Measurements from ENCODE around the gene IMMP2L.
"Not testable (repeated sequence)": the region's sequence is repeated elsewhere in the genome, so short reads cannot be mapped to it uniquely, and the experiment has no call there.

The IMMP2L gene

GRCh38 chr7:111474723-111475418 is 87.4 kb downstream of the IMMP2L start:
- H3K4me1 Mint-ChIP-seq (ENCODE audit: low read depth) = no peaks in the 10 kb centered on the region
- no peak overlapping the region for H3K27ac Mint-ChIP-seq
- no peak for DNase-seq
- peaks cover 6% of the 10 kb centered on the region for H3K9me3 Mint-ChIP-seq
- no peaks in the 10 kb centered on the region for H3K27me3 Mint-ChIP-seq
- peaks cover 29% of the 10 kb centered on the region for H3K36me3 Mint-ChIP-seq (ENCODE audit: low read depth)
- H3K4me3 Mint-ChIP-seq = no peak overlapping the region

- Mint-ChIP-seq H3K27ac (no peak overlapping the region), H3K4me1 (ENCODE audit: low read depth) (no peaks in the 10 kb centered on the region), H3K36me3 (ENCODE audit: low read depth) (peaks cover 37% of the 10 kb centered on the region), H3K9me3 (peaks cover 6% of the 10 kb centered on the region), H3K4me3 (no peak overlapping the region), H3K27me3 (no peaks in the 10 kb centered on the region)
- no peak for DNase-seq
Observed at GRCh38 chr7:111473449-111474198, 88.7 kb downstream of the IMMP2L start.

- H3K27me3 Mint-ChIP-seq = no peaks in the 10 kb centered on the region
- peaks cover 35% of the 10 kb centered on the region for H3K36me3 Mint-ChIP-seq (ENCODE audit: low read depth)
- no peak overlapping the region for H3K27ac Mint-ChIP-seq
- no peaks in the 10 kb centered on the region for H3K4me1 Mint-ChIP-seq (ENCODE audit: low read depth)
- DNase-seq = no peak
- H3K4me3 Mint-ChIP-seq = no peak overlapping the region
- H3K9me3 Mint-ChIP-seq = peaks cover 8% of the 10 kb centered on the region
Observed at GRCh38 chr7:111470998-111471397, 91.3 kb downstream of the IMMP2L start.

- H3K4me1 Mint-ChIP-seq (ENCODE audit: low read depth); H3K4me3 Mint-ChIP-seq; H3K27ac Mint-ChIP-seq; H3K27me3 Mint-ChIP-seq; H3K9me3 Mint-ChIP-seq; DNase-seq: not testable (repeated sequence)
- H3K36me3 Mint-ChIP-seq (ENCODE audit: low read depth) = peaks cover 34% of the 10 kb centered on the region
Observed at GRCh38 chr7:111469894-111470293, 92.4 kb downstream of the IMMP2L start.

- H3K4me3 Mint-ChIP-seq; DNase-seq; H3K27ac Mint-ChIP-seq; H3K4me1 Mint-ChIP-seq (ENCODE audit: low read depth); H3K27me3 Mint-ChIP-seq; H3K9me3 Mint-ChIP-seq: not testable (repeated sequence)
- H3K36me3 Mint-ChIP-seq (ENCODE audit: low read depth) = peaks cover 24% of the 10 kb centered on the region
Observed at GRCh38 chr7:111465774-111466173, 96.5 kb downstream of the IMMP2L start.

GRCh38 chr7:111460695-111461094 is 101.6 kb downstream of the IMMP2L start:
- H3K4me1 Mint-ChIP-seq (ENCODE audit: low read depth) = no peaks in the 10 kb centered on the region
- DNase-seq = no peak
- H3K27ac Mint-ChIP-seq = no peak overlapping the region

GRCh38 chr7:111459757-111460280 is 102.5 kb downstream of the IMMP2L start:
- no peaks in the 10 kb centered on the region for H3K4me1 Mint-ChIP-seq (ENCODE audit: low read depth)
- H3K36me3 Mint-ChIP-seq (ENCODE audit: low read depth) = peaks cover 2% of the 10 kb centered on the region
- no peak overlapping the region for H3K27ac Mint-ChIP-seq
- no peak overlapping the region for H3K4me3 Mint-ChIP-seq
- no peaks in the 10 kb centered on the region for H3K9me3 Mint-ChIP-seq
- DNase-seq = no peak
- no peaks in the 10 kb centered on the region for H3K27me3 Mint-ChIP-seq

More at GRCh38 chr7:111460695-111461094, 101.6 kb downstream of the IMMP2L start:
- Mint-ChIP-seq H3K9me3 (no peaks in the 10 kb centered on the region), H3K27me3 (no peaks in the 10 kb centered on the region), H3K4me3 (no peak overlapping the region), H3K36me3 (ENCODE audit: low read depth) (peaks cover 4% of the 10 kb centered on the region)

- Mint-ChIP-seq H3K4me1 (ENCODE audit: low read depth) (no peaks in the 10 kb centered on the region), H3K36me3 (ENCODE audit: low read depth) (peaks cover 2% of the 10 kb centered on the region), H3K27me3 (no peaks in the 10 kb centered on the region), H3K9me3 (no peaks in the 10 kb centered on the region), H3K4me3 (no peak overlapping the region), H3K27ac (no peak overlapping the region)
- no peak for DNase-seq
Observed at GRCh38 chr7:111459065-111459756, 103.1 kb downstream of the IMMP2L start.

GRCh38 chr7:111450705-111451104 is 111.6 kb downstream of the IMMP2L start:
- DNase-seq; H3K4me3 Mint-ChIP-seq; H3K27me3 Mint-ChIP-seq; H3K27ac Mint-ChIP-seq; H3K9me3 Mint-ChIP-seq; H3K4me1 Mint-ChIP-seq (ENCODE audit: low read depth): not testable (repeated sequence)
- H3K36me3 Mint-ChIP-seq (ENCODE audit: low read depth) = peaks cover 17% of the 10 kb centered on the region

- H3K27me3 Mint-ChIP-seq; DNase-seq; H3K4me3 Mint-ChIP-seq; H3K27ac Mint-ChIP-seq; H3K9me3 Mint-ChIP-seq; H3K4me1 Mint-ChIP-seq (ENCODE audit: low read depth): not testable (repeated sequence)
- H3K36me3 Mint-ChIP-seq (ENCODE audit: low read depth) = peaks cover 14% of the 10 kb centered on the region
Observed at GRCh38 chr7:111447502-111447901, 114.8 kb downstream of the IMMP2L start.

- H3K36me3 Mint-ChIP-seq (ENCODE audit: low read depth) = peaks cover 49% of the 10 kb centered on the region
- peaks cover 4% of the 10 kb centered on the region for H3K4me1 Mint-ChIP-seq (ENCODE audit: low read depth)
- H3K9me3 Mint-ChIP-seq = peaks cover 25% of the 10 kb centered on the region
- no peak overlapping the region for H3K4me3 Mint-ChIP-seq
- no peak overlapping the region for H3K27ac Mint-ChIP-seq
- no peaks in the 10 kb centered on the region for H3K27me3 Mint-ChIP-seq
- no peak for DNase-seq
Observed at GRCh38 chr7:111439977-111440376, 122.3 kb downstream of the IMMP2L start.

GRCh38 chr7:111438369-111439289 is 123.7 kb downstream of the IMMP2L start:
- peaks cover 4% of the 10 kb centered on the region for H3K4me1 Mint-ChIP-seq (ENCODE audit: low read depth)
- no peak overlapping the region for H3K4me3 Mint-ChIP-seq
- H3K27me3 Mint-ChIP-seq = no peaks in the 10 kb centered on the region
- H3K27ac Mint-ChIP-seq = no peak overlapping the region
- H3K9me3 Mint-ChIP-seq = peaks cover 31% of the 10 kb centered on the region
- DNase-seq = no peak
- H3K36me3 Mint-ChIP-seq (ENCODE audit: low read depth) = peaks cover 60% of the 10 kb centered on the region

- Mint-ChIP-seq H3K27me3 (no peaks in the 10 kb centered on the region), H3K36me3 (ENCODE audit: low read depth) (peaks cover 65% of the 10 kb centered on the region), H3K4me1 (ENCODE audit: low read depth) (peaks cover 4% of the 10 kb centered on the region), H3K4me3 (no peak overlapping the region), H3K27ac (no peak overlapping the region), H3K9me3 (peaks cover 37% of the 10 kb centered on the region)
- no peak for DNase-seq
Observed at GRCh38 chr7:111437736-111438135, 124.6 kb downstream of the IMMP2L start.

GRCh38 chr7:111436608-111437007 is 125.7 kb downstream of the IMMP2L start:
- Mint-ChIP-seq H3K36me3 (ENCODE audit: low read depth) (peaks cover 69% of the 10 kb centered on the region), H3K27me3 (no peaks in the 10 kb centered on the region), H3K9me3 (peaks cover 37% of the 10 kb centered on the region)

More at GRCh38 chr7:111436608-111437007, 125.7 kb downstream of the IMMP2L start:
- peaks cover 4% of the 10 kb centered on the region for H3K4me1 Mint-ChIP-seq (ENCODE audit: low read depth)
- H3K4me3 Mint-ChIP-seq = no peak overlapping the region
- H3K27ac Mint-ChIP-seq = no peak overlapping the region
- DNase-seq = no peak

Measured in activated T-cell treated with anti-CD3 and anti-CD28 coated beads, Interleukin-2, amount 50 U/mL, for 24 hours (primary cell).